ENCODE measurements around the gene RASD2. TPM values are rescaled to one million over a fixed set of nuclear protein-coding genes. Genes with fewer than 3 reads are reported as not detected.
"Not testable (repeated sequence)": the region's sequence is repeated elsewhere in the genome, so short reads cannot be mapped to it uniquely, and the experiment has no call there.

RASD2 gene
- total RNA-seq, 1 donor from 2014 or later: 3.6 TPM

DNA sequence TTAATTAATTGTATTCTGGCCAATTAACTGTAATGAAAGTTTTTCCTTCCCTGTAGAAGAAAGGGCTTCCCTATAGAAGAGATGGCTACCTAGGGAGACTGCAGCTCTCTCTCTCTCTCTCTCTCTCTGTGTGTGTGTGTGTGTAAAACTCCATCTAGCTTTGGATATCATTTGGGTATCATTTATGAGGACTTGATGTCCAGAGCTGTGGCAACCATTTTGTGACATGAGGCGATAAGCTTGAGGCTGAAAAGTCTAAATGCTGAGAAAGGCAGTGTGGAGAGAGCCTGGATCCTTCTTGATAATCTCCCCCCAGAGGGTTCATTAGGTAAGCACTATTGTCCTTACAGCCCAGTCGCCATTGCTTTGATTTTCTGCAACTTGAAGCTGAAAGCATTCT lies 30.7 kb upstream of the RASD2 start:
- Histone ChIP-seq H3K9me3 (no peaks in the 10 kb centered on the region), H3K27ac (no peak overlapping the region), H3K36me3 (no peaks in the 10 kb centered on the region), H3K27me3 (ENCODE audit: low read depth) (no peaks in the 10 kb centered on the region), H3K4me1 (no peaks in the 10 kb centered on the region), H3K4me3 (no peak overlapping the region)
- no peak for ATAC-seq
- no peak for TF ChIP-seq CTCF (IDR thresholded peaks at IDR 0.05)
- intact Hi-C loops (cut with DNase I): no loop called here
- DNase-seq: no peak

DNA sequence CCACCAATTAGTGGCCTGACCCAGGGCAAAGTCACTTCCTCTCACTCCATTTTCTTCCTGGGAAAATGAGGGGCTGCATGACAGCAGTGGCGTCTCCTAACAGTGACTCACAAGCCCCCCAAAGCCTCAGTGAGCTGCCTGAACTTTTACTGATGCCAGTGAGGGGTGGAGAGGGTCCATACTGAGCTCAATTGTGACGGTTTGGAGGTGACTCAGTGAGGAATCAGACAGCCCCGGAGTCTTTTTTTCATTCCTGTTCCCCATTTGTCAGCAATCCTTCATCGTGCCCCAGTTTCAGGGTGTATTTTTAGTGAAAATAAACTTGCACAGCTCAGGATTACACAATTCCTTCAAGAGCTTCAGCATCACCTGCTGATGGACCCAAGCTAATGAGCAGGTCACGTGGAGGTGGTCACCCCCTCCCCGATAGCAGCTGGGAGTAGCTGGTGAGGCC lies 30.1 kb upstream of the RASD2 start:
- Histone ChIP-seq H3K4me3 (no peak overlapping the region), H3K27me3 (ENCODE audit: low read depth) (no peaks in the 10 kb centered on the region), H3K9me3 (no peaks in the 10 kb centered on the region), H3K4me1 (no peaks in the 10 kb centered on the region), H3K36me3 (no peaks in the 10 kb centered on the region), H3K27ac (no peak overlapping the region)
- no peak for TF ChIP-seq CTCF (IDR thresholded peaks at IDR 0.05)
- DNase-seq: no peak
- intact Hi-C loops (cut with DNase I): no loop called here
- ATAC-seq: no peak

- Histone ChIP-seq H3K4me1 (no peaks in the 10 kb centered on the region), H3K27ac (no peak overlapping the region), H3K9me3 (no peaks in the 10 kb centered on the region), H3K4me3 (no peak overlapping the region), H3K27me3 (ENCODE audit: low read depth) (no peaks in the 10 kb centered on the region), H3K36me3 (no peaks in the 10 kb centered on the region)
- ATAC-seq (no peak), DNase-seq (no peak)
- intact Hi-C loops (cut with DNase I): no loop called here
- TF ChIP-seq CTCF (IDR thresholded peaks at IDR 0.05): no peak
Measured at GRCh38 chr22:35510951-35511350, 29.7 kb upstream of the RASD2 start.

GRCh38 chr22:35514366-35514765 lies 26.3 kb upstream of the RASD2 start:
- no peak for DNase-seq
- no peak for ATAC-seq
- intact Hi-C loops (cut with DNase I): no loop called here

GRCh38 chr22:35515952-35516351 lies 24.7 kb upstream of the RASD2 start:
- DNase-seq; ATAC-seq; H3K27ac ChIP-seq; intact Hi-C loops (cut with DNase I); H3K4me3 ChIP-seq; H3K4me1 ChIP-seq; H3K36me3 ChIP-seq; H3K9me3 ChIP-seq: not testable (repeated sequence)
- H3K27me3 ChIP-seq (ENCODE audit: low read depth): peaks cover 12% of the 10 kb centered on the region

More at GRCh38 chr22:35514366-35514765, 26.3 kb upstream of the RASD2 start:
- H3K4me1 ChIP-seq: no peaks in the 10 kb centered on the region
- peaks cover 12% of the 10 kb centered on the region for H3K27me3 ChIP-seq (ENCODE audit: low read depth)
- H3K4me3 ChIP-seq: no peak overlapping the region
- no peaks in the 10 kb centered on the region for H3K9me3 ChIP-seq
- no peak overlapping the region for H3K27ac ChIP-seq
- TF ChIP-seq CTCF (IDR thresholded peaks at IDR 0.05): no peak
- H3K36me3 ChIP-seq: no peaks in the 10 kb centered on the region

GRCh38 chr22:35516723-35517122 lies 23.9 kb upstream of the RASD2 start:
- TF ChIP-seq CTCF (IDR thresholded peaks at IDR 0.05): no peak
- Histone ChIP-seq H3K4me3 (no peak overlapping the region), H3K27me3 (ENCODE audit: low read depth) (peaks cover 12% of the 10 kb centered on the region), H3K27ac (no peak overlapping the region), H3K9me3 (no peaks in the 10 kb centered on the region), H3K4me1 (no peaks in the 10 kb centered on the region), H3K36me3 (no peaks in the 10 kb centered on the region)
- DNase-seq (no peak), ATAC-seq (no peak)
- intact Hi-C loops (cut with DNase I): no loop called here
